GM21423 (cell line): ENCODE results near the gene MYRF.

Experiments used
- ATAC-seq: cut with Tn5 transposase; IDR thresholded peaks from one replicate; pipeline ENCODE4 v1.9.1; 2021; ENCODE audit warnings: mild to moderate bottlenecking, moderate library complexity; ENCODE audit not compliant: unreplicated experiment

MYRF gene

GRCh38 chr11:61792310-61793082 lies 40.1 kb downstream of the MYRF start, which contains the start of the genes FEN1 and TMEM258:
Gene FEN1 (plus strand): TSS chr11:61792911. CDS start chr11:61795362, 2,451 bp downstream.
Gene TMEM258 (minus strand): TSS chr11:61792599. CDS start chr11:61792558, 41 bp downstream.
- peak; percentile 87 for ATAC-seq

DNA sequence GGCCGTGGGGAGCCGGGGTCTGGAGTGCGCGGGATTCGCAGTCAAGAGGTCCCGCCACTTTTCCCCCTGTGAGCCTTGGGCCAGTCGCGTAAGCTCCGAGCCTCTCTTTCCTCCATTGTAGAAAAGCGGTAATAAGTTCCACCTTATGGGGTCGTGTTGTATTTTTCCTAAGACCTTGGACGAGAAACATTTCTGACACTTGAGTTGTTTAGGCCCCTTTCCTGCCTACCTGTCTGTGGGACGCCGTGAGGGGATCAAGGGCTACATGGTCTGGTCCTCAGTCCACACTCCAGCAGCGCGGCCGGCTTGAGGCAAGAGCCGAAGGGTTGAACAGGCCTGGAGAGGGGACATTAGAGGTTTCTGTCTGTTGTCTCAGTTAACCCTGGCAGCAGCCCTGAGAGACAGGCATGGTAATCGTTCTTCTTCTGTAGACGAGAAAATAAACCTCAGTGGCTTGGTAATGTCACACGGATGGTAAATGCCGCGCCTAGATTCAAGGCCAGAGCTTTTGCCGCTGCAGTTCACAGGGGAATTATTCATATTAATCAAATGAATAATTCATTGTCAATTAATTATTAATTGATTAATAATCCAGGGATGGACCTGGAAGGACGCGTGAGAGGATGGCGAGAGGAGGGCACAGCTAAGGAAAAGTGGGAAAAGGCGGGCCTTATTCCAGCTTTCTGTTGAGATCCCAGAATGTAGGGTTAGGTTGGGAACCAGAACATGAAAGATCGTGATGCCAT lies 40.8 kb downstream of the MYRF start:
- ATAC-seq: no peak

DNA sequence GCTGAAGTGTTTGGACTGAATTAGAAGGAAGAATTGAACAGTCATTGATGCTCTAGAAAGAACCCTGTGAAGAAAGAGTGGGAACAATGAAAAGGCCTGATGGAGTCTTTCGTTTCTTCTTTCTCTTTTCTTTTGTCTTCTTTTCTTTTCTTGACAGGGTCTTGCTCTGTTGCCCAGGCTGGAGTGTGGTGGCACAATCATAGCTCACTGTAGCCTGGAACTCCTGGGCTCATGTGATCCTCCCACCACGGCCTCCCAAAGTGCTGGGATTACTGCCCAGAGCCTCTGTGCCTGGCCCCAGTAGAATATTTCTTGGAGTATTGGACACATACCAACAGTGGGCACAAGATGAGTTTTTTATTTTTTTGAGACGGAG lies 41.4 kb downstream of the MYRF start:
- no peak for ATAC-seq

GRCh38 chr11:61794579-61794978 lies 42.1 kb downstream of the MYRF start:
- no peak for ATAC-seq

- no peak for ATAC-seq
These were observed 43.0 kb downstream of the MYRF start for GRCh38 chr11:61795459-61795858.

DNA sequence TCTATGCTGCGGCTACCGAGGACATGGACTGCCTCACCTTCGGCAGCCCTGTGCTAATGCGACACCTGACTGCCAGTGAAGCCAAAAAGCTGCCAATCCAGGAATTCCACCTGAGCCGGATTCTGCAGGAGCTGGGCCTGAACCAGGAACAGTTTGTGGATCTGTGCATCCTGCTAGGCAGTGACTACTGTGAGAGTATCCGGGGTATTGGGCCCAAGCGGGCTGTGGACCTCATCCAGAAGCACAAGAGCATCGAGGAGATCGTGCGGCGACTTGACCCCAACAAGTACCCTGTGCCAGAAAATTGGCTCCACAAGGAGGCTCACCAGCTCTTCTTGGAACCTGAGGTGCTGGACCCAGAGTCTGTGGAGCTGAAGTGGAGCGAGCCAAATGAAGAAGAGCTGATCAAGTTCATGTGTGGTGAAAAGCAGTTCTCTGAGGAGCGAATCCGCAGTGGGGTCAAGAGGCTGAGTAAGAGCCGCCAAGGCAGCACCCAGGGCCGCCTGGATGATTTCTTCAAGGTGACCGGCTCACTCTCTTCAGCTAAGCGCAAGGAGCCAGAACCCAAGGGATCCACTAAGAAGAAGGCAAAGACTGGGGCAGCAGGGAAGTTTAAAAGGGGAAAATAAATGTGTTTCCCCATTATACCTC lies 43.6 kb downstream of the MYRF start:
- ATAC-seq: no peak

GRCh38 chr11:61797263-61797944 lies 45.0 kb downstream of the MYRF start:
- ATAC-seq: no peak

GRCh38 chr11:61799665-61800284 lies 47.3 kb downstream of the MYRF start:
- ATAC-seq: no peak

DNA sequence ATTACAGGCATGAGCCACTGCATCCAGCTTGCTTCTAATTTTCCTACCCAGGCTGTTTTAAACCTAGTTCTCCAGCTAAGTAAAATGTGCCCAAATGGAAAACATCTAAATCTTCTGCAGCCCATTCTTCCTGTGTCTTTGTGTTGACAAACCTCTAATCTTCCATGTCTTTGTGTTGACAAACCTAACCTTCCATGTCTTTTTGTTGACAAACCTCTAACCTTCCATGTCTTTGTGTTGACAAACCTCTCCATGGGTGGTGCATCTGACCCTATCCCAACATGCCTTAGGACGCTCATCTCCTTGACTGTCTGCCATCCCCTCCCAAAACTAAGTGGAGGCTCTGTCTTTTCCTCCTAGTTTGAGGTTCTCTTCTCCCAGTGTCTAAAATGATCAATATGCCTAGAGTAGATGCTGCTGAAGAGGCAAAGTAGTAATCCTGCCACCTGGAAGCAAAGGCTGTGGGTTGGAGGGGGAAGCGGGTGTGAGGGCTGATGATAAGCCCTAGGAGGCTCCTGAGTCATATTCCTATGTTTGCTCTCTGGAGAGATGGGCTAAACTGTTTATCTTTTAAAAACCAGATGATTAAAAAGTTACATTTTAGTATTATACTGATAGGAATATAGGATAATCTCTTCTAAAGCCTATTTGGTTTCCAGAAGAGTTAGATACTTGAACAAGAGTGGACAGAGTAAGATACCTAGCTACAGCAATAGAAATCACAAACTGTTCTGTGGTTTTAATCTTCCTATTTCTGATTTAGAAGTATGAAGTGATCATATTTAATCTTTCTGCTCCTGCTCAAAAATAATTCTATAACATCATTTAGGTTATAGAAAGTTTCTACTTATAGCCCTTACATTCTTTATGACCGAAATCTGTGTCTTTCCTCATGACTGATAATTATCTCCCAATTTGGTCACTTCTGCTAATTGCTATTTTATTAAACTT lies 48.2 kb downstream of the MYRF start:
- ATAC-seq: no peak

GRCh38 chr11:61802605-61803004 lies 50.2 kb downstream of the MYRF start:
- no peak for ATAC-seq

- ATAC-seq: no peak
These were observed 51.6 kb downstream of the MYRF start for GRCh38 chr11:61803889-61804647.

GRCh38 chr11:61805146-61805545 lies 52.7 kb downstream of the MYRF start:
- no peak for ATAC-seq

DNA sequence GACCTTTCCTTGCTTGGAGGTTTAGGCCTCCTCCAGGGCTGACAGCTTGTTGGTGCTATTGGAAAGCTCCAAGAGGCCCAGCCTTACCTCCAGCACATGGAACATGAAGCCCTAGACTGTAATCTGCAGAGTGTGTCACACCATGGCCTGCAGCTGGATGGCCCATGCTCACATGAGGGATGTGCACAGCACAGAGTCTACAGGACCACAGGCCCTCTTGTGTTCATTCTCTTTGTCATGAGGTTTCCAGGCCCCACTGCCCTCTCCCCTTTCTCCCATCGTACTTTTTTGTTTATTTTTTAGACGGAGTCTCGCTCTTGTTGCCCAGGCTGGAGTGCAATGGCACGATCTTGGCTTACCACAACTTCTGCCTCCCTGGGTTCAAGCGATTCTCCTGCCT lies 54.3 kb downstream of the MYRF start:
- no peak for ATAC-seq

- no peak for ATAC-seq
These were observed 58.3 kb downstream of the MYRF start for GRCh38 chr11:61810671-61811175.

GRCh38 chr11:61811831-61812230 lies 59.4 kb downstream of the MYRF start:
- ATAC-seq: no peak

DNA sequence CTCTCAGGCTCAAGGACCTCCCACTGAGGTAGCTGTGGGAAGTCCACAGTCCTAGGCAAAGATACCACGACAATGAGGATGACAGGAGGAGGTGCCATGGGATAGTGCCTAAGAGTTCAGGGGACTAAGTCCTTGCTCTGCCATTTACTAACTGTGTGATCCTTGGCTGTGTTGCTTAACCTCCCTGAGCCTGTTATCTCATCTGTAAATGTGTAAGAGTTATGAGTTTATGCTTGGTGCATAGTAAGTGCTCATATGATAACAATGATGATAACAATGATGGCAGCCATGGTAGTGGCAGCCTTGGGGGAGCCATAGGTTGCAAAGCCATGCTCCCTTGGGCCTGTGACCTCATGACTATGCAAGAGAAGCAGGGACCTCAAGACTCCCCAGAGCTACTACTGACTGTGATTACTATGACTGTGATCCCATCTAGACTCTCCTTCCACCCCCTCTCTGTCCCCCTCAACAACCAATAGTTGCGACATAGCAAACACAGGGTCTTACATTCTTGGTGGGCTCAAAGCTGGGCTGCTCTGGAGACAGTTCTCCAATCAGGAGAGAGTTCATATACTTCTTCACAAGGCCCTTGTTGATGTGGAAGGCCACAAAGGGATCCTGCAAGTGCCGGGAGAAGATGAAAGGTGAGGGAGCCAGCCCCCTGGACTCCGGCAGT lies 60.4 kb downstream of the MYRF start:
- ATAC-seq: no peak

DNA sequence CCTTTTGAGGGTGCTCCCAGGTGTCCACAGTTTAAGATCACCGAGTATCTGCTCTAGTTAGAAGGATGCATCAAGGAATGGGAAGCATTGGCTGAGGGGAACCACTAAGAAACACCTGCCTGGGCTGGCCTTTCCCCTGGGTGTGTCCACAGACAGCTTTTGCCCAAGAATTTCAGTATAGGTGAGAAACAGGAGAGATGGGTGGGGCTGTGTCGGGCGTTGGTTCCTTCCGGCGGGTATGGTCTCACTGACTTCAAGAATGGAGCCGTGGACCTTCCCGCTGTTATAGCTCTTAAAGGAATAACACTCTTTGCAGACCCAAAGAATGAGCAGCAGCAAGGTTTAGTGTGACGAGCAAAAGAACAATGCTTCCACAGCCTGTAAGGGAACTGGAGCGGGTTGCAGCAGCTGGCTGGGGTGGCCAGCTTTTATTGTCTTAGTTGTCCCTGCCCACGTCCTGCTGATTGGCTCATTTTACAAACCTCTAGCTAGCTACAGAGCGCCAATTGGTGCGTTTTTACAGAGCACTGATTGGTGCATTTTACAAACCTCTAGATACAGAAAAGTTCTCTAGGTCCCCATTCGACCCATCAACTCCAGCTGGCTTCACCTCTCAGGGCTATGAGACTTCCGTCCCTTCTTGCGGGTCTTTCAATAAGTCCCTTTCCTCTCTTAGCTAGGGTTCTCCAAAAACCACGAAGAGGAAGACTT lies 62.0 kb downstream of the MYRF start:
- ATAC-seq: no peak
